Measurements from ENCODE around the gene TRAF3IP3.

Gene TRAF3IP3, protein sequence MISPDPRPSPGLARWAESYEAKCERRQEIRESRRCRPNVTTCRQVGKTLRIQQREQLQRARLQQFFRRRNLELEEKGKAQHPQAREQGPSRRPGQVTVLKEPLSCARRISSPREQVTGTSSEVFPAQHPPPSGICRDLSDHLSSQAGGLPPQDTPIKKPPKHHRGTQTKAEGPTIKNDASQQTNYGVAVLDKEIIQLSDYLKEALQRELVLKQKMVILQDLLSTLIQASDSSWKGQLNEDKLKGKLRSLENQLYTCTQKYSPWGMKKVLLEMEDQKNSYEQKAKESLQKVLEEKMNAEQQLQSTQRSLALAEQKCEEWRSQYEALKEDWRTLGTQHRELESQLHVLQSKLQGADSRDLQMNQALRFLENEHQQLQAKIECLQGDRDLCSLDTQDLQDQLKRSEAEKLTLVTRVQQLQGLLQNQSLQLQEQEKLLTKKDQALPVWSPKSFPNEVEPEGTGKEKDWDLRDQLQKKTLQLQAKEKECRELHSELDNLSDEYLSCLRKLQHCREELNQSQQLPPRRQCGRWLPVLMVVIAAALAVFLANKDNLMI

GRCh38 chr1:209755926-209756614, at the start of gene TRAF3IP3:
TRAF3IP3 (plus strand) TSS chr1:209756053; CDS start chr1:209760040, 3,987 bp downstream.
- in situ Hi-C loops (cut with MboI; ENCODE audit: low pct_unique_long_range_greater_than_20kb, low sequenced_read_pairs) = no loop called here
- DNase-seq = peak; percentile 93

DNA sequence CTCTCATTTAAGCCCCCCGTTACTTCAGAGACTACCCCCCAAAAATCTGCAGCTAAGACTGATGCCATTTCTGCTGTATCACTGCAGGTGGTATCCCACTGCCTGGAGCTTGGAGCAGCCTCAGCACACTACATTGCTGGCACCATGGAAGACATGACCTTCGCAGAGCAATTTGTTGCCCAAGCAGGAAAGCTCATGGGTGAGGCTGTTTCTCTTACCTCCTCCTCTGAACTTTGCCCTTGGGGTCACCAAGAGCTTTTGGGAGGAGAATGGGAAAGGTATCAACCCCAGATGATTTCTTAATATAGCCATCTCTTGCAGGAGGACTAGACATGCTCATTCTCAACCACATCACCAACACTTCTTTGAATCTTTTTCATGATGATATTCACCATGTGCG, 49.2 kb upstream of the TRAF3IP3 start:
- in situ Hi-C loops (cut with MboI; ENCODE audit: low pct_unique_long_range_greater_than_20kb, low sequenced_read_pairs) = no loop called here
- no peak for DNase-seq

DNA sequence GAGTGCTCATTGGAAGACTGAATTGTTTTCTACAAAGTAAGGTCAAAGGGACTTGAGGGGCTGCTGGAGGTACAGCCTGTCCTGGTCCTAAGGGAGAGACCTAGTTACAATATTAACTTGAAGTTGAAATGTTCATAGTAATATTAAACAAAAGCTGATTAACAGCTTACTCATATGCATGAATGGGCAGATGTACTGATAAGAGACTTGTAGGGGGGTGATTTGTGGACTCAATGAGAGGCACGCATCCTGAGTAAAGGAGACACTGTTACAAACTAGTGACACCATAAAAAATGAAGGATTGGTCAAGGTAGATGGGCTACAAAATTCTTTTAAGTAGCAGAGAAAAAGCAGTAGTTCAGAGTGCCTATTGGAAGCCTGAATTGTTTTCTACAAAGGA, 48.5 kb upstream of the TRAF3IP3 start:
- no peak for DNase-seq
- in situ Hi-C loops (cut with MboI; ENCODE audit: low pct_unique_long_range_greater_than_20kb, low sequenced_read_pairs) = no loop called here

DNA sequence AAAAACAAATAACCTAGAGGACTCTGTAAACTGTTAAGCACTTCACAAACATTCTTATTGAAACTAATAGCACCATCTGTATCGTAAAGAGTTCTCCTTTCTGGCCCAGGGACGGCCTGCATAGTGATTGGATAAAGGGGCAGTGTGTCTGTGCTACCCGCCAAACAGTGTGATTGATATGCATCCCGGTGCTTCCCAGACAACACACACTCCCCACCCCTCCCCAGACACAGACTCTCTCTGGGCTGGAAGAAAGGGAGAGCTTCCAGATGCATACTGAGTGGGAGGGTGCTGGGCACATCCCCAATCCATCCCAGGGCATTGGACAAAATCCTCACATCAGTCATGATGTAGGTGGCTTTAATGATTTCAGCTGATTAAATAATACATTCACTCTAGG, 47.6 kb upstream of the TRAF3IP3 start:
- in situ Hi-C loops (cut with MboI; ENCODE audit: low pct_unique_long_range_greater_than_20kb, low sequenced_read_pairs) = no loop called here
- no peak for DNase-seq

GRCh38 chr1:209710093-209710492, 45.8 kb upstream of the TRAF3IP3 start:
- DNase-seq = no peak
- in situ Hi-C loops (cut with MboI; ENCODE audit: low pct_unique_long_range_greater_than_20kb, low sequenced_read_pairs) = no loop called here

DNA sequence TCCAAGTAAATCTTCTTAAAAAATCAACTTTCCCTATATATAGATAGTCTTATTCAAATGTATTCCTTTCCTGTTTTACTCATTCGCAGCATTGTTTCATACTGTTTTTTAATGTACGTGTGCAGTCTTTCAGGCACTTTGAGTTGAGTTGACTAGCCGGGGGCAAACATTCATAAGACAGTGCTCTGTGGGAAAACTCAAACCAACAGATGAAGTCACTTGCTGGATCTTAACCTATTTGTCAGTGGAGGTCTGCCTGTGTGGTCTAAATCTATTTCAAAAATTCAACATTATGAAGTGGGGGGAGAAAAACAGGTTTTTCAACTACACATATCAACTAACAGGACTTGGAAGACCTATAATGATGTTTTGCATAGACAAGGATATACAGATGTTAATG, 45.0 kb upstream of the TRAF3IP3 start:
- DNase-seq = no peak
- in situ Hi-C loops (cut with MboI; ENCODE audit: low pct_unique_long_range_greater_than_20kb, low sequenced_read_pairs) = no loop called here

DNA sequence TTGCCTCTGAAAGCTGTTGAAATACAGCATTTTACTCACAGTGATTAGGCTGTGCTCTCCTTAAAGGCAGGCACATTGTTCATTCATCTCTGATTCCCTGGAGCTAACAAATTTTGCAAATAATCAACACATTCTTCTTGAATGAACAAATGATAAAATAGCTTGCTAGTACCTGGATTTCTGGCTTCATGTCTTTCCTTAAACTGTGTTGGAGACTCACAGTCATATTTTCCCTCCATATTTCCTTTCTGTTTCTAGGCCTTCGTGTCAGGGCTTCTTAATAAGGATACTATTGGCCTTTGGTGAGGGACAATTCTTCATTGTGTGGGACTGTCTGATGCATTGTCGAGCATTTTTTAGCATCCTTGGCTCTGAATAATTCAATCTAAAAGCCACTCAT, 41.5 kb upstream of the TRAF3IP3 start:
- DNase-seq = no peak
- in situ Hi-C loops (cut with MboI; ENCODE audit: low pct_unique_long_range_greater_than_20kb, low sequenced_read_pairs) = no loop called here

DNA sequence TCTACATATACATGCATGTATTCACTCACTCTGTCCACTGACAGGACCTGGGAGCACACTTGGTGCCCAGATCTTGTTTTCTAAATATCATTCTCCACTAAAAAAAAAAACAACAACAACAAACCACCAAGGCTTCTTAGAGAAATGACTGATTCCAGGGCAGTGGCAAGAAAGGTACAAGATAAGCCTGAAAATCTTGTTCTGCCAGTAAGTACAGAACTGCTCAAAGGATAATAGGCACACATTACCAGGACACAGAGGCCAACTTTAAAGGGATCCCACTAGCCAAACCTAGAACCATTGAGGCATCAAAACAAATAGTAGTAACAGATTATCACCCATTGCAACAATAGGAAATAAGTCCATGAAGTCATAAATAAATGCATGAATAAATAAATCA, 40.5 kb upstream of the TRAF3IP3 start:
- in situ Hi-C loops (cut with MboI; ENCODE audit: low pct_unique_long_range_greater_than_20kb, low sequenced_read_pairs) = no loop called here
- no peak for DNase-seq

DNA sequence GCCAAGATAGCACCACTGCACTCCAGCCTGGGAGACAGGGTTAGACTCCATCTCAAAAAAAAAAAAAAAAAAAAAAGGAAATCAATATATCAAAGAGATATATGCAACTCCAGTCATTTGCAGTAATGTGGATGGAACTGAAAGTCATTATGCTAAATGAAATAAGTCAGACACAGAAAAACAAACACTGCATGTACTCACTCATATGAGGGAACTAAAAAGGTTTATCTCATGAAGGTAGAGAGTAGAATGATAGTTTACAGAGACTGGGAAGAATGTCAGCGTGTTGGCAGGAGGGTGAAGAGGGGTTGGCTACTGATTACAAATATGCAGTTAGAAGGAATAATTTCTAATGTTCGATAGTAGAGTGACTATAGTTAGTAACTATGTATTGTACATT, 38.0 kb upstream of the TRAF3IP3 start:
- DNase-seq = no peak
- in situ Hi-C loops (cut with MboI; ENCODE audit: low pct_unique_long_range_greater_than_20kb, low sequenced_read_pairs) = no loop called here

GRCh38 chr1:209720326-209720725, 35.5 kb upstream of the TRAF3IP3 start:
- no peak for DNase-seq
- in situ Hi-C loops (cut with MboI; ENCODE audit: low pct_unique_long_range_greater_than_20kb, low sequenced_read_pairs) = no loop called here

DNA sequence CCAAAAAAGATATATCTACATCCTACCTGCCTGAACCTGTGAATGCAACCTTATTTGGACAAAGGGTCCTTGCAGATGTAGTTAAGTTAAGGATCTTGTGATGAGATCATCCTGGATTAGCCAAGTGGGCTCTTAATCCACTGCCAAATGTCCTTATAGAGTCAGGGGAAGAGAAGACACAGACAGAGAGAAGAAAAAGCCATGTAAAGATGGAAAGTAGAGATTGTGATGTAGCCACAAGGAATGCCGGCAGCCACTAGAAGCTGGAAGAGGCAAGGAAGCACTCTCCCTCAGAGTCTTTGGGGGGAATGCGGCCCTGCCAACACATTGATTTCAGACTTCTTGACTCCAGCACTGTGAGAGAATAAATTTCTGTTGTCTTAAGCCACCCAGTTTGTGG, 35.0 kb upstream of the TRAF3IP3 start:
- no peak for DNase-seq
- in situ Hi-C loops (cut with MboI; ENCODE audit: low pct_unique_long_range_greater_than_20kb, low sequenced_read_pairs) = no loop called here

DNA sequence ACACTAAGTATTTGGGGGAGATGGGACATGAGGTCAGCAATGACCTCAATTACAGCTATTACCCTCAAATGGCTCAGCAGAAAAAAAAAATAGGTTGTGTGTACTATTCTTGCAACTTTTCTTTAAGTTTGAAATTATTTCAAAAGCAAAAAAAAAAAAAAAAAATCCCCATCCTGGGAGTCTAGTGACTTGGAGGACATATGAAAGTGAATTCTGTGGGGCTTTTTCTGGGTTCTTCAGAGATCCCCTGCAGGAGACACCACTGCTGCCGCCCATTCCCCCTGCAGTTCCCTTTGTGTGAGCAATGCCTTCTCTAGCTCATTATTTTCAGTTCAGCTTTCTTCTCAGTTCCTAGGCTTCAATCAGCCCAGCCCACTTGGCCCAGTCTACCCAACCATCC, 34.5 kb upstream of the TRAF3IP3 start:
- in situ Hi-C loops (cut with MboI; ENCODE audit: low pct_unique_long_range_greater_than_20kb, low sequenced_read_pairs) = no loop called here

DNA sequence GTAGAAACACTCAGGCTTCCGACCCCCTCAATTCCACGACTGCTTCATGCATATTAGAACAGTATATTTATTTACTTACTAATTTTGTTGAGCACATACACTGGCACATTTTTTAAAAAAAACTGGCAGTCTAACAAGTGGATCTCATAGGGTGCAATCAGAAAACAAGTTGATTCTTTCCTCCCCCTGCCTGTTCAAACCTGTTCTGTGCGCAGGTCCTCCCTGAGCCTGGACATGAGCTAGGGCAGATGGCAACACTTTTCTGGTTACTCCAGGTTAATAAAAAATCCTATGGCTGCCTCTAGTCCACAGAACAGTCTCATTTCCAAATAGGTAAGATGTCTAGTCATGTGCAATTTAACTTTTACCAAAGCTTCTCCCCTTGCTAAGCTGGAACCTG, 32.6 kb upstream of the TRAF3IP3 start:
- no peak for DNase-seq
- in situ Hi-C loops (cut with MboI; ENCODE audit: low pct_unique_long_range_greater_than_20kb, low sequenced_read_pairs) = no loop called here

More for the DNA sequence above, 34.5 kb upstream of the TRAF3IP3 start:
- no peak for DNase-seq

- in situ Hi-C loops (cut with MboI; ENCODE audit: low pct_unique_long_range_greater_than_20kb, low sequenced_read_pairs) = no loop called here
- no peak for DNase-seq
Measured at GRCh38 chr1:209723756-209724693, 31.8 kb upstream of the TRAF3IP3 start.

DNA sequence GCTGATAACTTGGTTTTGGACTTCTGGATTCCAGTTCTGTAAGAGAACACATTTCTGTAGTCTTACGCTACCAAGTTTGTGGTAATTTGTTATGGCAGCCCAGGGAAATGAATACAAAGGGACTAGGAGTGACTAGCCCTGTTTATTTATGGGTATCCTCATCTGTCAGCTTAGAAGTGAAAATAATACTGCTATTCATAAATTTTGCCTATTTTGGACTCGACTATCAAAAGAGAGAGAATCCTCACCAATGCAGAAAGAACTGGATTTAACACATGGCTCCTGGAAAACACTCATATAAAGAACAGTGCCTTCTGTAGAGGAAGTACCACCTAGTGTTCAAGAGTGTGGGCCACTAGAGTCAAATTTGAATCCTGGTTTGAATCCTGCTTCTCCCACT, 28.6 kb upstream of the TRAF3IP3 start:
- DNase-seq = no peak
- in situ Hi-C loops (cut with MboI; ENCODE audit: low pct_unique_long_range_greater_than_20kb, low sequenced_read_pairs) = no loop called here

DNA sequence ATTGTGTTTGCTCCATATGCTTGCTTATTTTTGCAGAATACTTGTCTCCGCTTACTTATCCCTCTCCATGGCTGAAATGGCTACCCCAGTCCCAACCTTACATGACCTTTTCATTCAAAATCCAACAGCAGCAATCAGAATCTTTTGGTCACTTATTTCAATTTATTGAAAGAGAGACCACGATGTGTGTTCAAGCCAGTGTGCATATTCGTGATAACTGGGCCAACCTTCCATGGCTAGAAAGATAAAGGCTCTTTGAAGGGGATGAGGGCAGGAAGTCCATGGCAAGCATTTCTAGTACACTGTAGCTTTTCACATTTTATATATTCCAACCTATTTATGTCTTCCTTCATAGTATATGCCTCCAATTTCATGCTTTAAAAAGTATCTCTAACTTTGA, 28.1 kb upstream of the TRAF3IP3 start:
- no peak for DNase-seq
- in situ Hi-C loops (cut with MboI; ENCODE audit: low pct_unique_long_range_greater_than_20kb, low sequenced_read_pairs) = no loop called here

DNA sequence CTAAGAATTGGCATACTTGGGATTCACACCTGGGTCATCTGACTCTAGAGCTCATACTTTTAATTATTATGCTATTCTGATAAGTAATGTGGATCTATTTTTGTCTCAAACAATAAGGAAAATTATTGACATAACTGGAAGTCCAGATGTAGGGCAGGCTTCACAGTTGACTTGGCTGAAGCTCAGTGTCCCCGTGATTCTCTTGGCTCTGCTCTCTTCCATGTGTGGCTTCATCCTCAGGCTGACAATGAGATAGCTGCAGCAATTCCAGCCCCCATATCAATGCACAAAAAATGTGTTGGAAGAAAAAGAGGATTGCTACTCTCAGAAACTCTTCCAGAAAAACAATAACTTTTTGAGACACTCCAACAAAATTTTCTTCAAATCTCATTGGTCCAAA, 27.4 kb upstream of the TRAF3IP3 start:
- in situ Hi-C loops (cut with MboI; ENCODE audit: low pct_unique_long_range_greater_than_20kb, low sequenced_read_pairs) = no loop called here
- no peak for DNase-seq

DNA sequence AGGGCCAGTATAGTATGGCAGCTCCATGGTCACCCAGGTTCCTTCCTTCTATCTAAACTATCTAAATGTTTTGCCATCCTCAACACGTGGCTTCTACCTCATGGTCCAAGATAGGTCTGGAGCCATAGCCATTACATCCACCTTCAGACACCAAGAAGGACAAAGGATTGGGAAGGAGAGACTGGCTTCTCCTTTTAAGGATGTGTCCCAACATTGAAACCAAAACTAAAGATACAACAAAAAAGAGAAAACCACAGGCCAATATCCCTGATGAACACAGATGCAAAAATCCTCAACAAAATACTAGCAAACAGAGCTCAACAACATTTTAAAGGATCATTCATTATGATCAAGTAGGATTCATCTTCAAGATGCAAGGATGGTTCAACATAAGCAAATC, 26.4 kb upstream of the TRAF3IP3 start:
- no peak for DNase-seq
- in situ Hi-C loops (cut with MboI; ENCODE audit: low pct_unique_long_range_greater_than_20kb, low sequenced_read_pairs) = no loop called here

GRCh38 chr1:209732725-209733124, 23.1 kb upstream of the TRAF3IP3 start:
- no peak for DNase-seq
- in situ Hi-C loops (cut with MboI; ENCODE audit: low pct_unique_long_range_greater_than_20kb, low sequenced_read_pairs) = no loop called here

All from KBM-7 (cell line).